Pulmonary artery endothelial cell (primary cell): ENCODE measurements around the gene TNFRSF19. TPM values are rescaled to one million over a fixed set of nuclear protein-coding genes. Genes with fewer than 3 reads are reported as not detected.
A peak's percentile ranks its signal among the peaks of the same experiment; 100 is the strongest.
"Not testable (repeated sequence)": the region's sequence is repeated elsewhere in the genome, so short reads cannot be mapped to it uniquely, and the experiment has no call there.

Experiments
- DNase-seq: peaks from one replicate; pipeline ENCODE4 v3.0.0-alpha.2; 2011; ENCODE audit warnings: low read depth, low spot score
- total RNA-seq: library from RNA; depleted of rRNA; stranded (reverse); fragments of >200 nt; gene quantifications from 2 replicates; pipeline ENCODE4 v1.2.3, GENCODE V29; 2014

Gene TNFRSF19
- total RNA-seq, 1 donor from 2014 or later, result 0.53 TPM

DNA sequence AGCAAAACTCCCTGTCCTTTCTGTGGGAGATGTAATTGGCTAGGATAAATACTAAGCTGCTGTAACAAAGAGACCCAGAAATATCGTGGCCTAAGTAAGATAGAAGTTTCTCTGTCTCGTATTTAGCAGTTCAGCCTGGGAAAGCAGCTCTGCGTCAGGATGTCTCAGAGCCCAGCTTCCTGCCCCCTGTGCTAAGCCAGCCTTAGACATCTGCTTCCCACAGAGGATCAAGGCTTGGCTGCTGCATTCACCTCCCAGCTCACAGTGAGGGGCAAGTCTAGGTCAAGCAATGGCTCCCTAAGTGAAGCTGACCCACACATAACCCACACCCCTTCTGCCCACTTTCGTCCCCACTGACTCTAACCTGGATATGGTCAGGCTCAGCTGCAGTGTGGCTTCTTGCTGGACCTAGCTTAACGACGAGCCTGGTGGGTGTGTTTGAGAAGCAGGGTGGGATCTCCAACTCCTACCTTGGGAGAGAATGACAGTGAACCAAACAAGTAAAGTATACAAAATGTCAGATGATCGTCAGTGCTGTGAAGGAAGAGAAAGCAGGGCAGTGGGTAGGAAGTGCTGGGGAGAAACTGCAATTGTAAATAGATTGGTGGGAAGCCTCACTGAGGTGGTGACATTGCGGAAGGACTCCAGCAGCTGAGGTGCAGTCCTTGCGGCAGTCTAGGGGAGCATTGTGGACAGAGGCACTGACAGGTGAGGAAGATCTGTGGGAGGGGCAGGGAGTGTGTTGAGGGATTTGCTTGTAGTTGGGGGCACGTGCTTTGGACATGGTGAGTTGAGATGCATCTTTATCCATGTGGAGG, 82.9 kb downstream of the TNFRSF19 start:
- no peak for DNase-seq

DNA sequence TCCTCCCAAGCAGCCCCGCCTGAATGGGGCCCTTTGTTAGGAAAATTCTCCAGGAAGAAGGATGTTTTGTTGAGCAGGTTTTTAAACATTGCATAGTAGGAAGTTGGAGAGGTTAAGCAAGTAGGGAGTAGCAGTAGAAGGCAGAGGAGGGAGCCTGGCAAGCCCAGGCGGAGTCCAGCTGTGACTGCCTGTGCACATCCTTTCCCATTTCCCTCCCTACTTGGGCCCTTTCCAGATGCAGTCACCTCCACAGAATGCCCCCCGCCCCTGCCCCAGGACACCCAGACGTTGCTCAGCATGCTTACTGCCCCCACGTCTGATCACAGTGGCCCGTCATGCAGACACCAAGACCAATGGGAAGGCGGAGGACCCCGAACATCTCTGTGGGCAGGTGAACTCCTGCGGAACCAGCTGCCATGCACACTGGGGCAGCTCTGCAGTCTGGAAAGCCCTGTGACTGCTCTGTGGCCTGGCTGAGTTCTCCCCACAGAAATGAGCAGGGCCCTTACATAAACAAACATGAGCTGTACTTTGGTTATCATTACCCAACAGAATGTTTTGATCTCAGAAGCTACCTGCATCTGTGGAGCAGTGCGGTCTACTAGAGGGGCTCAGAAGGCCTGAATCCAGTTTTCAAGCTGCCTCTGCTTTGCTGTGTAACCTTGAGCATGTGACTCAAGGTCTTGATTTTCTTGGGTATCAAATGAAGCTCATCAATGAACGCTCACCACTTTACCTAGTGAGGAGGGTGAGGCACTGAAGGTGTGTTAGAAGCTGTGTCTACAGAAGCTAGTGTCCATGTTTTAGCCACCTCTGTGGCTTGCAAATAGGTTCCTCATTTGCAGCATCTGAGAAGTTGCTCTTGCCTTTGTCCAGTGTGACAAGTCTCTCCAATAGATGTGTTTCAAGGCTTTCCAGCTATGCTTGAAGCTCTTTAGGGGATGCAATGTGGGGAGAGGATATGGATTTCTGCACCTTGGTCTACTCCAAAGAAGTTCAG, 84.2 kb downstream of the TNFRSF19 start:
- no peak for DNase-seq

DNA sequence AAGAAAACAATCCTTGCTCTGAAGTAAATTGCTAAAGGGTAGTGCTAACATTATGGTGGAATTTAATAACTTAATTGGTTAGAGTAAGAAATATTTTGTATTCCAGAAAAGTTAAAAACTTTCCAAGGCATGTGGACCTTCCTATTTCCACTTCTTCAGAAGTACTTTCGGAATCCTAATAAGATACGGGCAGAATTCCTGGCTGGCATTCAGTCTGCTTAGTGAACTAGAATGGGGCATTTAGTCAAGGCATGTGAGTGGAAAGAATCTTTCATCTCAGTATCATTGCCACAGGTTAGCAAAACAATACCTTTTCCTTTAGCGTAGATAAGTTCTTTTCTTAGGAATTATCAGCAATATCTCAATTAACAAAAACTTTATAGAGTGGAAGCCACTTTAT, 85.1 kb downstream of the TNFRSF19 start:
- no peak for DNase-seq

DNA sequence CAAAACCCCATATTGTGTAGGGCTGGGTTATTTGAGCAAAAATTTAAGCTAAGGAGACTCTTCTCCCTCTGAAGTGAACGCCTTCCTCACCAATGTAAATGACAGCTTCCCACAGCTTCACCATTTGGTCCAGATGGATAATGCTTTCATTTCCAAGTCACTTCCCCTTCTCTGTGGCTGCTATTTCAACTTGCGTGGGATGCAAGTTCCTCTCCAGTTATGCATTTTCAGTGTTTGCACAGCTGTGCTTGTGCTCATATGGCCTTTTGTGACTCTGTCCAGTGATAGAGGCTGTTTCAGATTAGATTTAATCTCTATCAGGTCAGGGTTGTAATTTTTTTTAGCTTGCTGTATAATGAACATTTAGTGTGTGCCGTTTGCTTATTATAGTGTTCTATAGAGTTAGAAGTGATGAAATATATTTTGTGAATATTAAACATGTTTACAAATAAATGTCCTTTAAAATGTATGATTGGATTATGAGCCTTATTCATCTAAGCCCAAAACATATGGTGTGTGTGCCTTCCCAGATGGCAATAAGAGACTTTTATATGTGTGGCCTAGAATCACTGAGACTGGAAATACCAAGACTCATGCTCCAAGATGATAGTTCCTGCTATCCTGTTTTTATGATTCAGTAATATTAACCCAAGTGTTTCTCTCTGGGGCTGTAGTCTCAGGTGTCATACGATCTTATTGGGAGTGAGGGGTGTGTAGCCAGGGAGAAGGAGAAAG, 86.6 kb downstream of the TNFRSF19 start:
- peak; percentile 24 for DNase-seq

DNA sequence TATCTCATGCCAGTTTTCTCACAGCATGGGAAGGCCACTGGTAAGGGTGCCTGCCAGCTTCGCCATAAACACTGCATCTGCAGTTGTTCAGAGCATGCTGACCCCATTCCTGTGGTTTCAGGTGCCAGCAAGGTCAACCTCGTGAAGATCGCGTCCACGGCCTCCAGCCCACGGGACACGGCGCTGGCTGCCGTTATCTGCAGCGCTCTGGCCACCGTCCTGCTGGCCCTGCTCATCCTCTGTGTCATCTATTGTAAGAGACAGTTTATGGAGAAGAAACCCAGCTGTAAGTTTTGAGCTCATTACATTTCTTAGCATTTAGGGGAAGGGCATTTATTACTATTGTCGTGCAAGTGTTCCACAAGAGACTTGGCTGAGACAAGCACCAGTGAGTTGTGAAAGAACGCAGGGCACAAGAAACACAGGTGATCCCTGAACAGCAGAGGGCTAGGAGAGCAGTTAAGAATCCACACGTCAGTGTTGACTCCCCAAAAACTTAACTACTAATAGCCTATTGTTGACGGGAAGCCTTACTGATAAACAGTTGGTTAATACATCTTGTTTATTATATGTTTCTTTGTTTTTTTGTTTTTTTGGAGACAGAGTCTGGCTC, 88.8 kb downstream of the TNFRSF19 start:
- DNase-seq, result no peak

DNA sequence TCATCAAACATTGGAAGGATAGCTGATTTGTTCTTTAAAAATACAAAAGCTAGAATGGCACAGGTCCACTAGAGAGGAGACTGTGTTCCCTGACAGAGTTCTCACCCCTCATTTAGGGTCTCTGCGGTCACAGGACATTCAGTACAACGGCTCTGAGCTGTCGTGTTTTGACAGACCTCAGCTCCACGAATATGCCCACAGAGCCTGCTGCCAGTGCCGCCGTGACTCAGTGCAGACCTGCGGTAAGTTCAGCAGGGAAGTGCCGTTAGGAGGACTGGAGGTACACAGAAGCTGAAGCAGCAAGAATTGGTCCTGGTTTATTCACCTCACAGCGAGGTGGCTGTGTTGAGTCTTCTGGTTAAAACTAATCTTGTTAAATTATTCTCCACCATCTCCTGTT, 90.0 kb downstream of the TNFRSF19 start:
- DNase-seq, result no peak

DNA sequence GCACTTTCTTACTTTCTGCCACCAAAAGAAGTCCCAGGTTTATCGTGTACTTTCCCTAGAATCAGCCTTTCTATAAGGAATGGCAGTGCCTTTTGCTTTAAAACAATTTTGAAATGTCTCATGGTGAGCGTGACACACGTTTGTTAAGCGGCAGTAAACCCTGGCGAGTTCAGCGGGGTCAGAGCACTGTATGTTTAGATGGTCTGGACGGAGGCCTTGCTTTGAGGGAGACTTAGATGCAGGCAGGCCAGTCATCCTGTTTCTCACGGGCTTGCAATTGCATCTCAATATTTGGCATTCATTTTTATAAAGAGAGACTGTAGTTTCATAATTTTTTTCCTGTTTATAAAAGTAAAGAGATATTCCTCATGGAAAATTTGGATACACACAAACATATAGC, 96.4 kb downstream of the TNFRSF19 start:
- DNase-seq, result no peak

DNA sequence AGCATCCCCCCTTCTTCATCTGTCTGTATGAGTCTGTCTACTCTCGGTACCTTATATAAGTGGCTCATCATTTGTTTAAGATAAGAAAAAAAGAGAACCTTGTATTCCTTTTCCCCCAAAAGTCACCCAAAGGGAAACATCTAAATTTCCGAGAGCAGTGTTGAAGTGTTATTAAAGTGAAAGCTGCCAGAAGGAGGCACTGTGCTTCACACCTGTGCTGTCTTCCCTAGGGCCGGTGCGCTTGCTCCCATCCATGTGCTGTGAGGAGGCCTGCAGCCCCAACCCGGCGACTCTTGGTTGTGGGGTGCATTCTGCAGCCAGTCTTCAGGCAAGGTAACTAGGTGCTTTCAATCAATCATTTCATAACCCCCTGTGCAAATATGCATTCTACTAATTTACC, 97.5 kb downstream of the TNFRSF19 start:
- no peak for DNase-seq

DNA sequence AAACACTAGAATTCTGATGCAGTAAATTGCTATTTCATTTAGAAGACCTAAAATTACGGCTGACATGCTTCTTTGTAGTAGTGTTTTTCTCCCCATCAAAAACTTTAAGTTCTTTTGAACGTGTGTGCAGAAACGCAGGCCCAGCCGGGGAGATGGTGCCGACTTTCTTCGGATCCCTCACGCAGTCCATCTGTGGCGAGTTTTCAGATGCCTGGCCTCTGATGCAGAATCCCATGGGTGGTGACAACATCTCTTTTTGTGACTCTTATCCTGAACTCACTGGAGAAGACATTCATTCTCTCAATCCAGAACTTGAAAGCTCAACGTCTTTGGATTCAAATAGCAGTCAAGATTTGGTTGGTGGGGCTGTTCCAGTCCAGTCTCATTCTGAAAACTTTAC, 98.3 kb downstream of the TNFRSF19 start:
- no peak for DNase-seq

DNA sequence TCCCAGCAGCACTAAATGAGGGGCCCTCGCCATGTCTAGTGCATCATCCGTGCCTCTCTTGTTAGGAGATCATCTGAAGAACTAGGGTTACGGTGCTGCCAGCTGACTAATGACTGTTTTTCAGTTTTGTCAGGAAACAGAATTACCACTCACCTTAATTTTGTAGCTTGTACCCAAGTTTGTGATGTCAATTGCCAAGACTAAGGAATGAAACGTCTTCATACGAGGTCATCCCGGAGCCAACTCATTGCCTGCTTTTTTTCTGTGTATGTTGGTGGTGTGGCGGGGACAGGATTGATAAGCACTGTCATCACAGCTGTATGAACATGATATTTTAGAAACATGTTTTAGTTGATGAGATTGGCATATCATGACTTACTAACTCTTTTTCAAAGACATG, 100.6 kb downstream of the TNFRSF19 start:
- DNase-seq, result no peak

DNA sequence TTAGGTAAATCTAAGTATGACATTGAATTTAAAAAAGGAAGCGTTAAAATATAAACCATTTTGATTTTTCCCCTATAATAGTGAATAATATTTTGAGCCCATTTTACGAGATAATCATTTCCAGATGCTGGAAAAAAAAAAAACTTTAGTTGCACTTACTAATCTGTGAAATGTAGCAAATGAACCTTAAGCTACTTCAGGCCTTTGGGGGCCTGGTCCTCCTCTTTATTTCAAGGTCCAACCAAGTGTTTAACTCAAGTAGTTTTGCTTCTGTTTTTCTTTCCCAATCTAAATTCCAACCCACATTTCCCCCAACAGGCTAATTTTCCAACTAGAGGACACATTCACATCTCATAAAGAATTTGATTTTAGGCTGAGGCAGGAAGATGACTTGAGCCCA, 101.2 kb downstream of the TNFRSF19 start:
- DNase-seq, result no peak

DNA sequence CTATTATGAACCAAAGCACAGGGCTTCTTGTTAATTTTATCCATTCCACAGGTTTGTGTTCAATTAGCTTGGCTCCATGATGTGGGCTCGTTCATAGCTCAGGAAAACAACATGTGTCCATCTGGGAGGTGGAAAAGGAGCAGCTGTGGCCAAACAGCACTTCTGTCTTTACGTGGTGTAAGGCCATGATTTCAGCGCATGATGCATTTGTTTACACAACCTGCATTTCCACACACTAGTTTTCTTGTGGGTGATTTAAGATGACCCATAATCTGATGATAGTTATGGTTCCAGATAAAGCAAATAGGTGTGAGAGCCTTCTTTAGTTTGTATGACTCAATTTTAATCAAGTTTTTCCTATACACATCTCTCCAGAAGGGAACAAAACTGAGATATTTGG, 101.7 kb downstream of the TNFRSF19 start:
- DNase-seq, result no peak

DNA sequence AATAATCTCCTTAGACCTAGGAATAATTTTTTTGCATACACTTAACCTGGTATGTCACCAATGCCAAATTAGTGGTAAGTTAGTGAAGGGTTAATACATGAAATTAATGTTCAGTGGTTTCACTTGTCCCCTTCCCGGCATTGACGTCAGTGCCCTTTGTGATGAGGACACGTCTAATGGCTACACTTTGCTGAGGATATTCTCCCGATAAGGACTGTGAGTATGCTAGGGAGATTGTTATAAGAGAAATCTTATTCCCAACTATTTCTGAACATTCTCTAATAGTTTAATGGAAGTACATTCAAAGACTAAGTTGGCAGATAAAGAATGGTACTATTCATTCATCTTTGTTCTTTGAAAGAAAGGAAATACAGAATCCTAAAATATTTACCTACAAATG, 102.4 kb downstream of the TNFRSF19 start:
- DNase-seq, result no peak

DNA sequence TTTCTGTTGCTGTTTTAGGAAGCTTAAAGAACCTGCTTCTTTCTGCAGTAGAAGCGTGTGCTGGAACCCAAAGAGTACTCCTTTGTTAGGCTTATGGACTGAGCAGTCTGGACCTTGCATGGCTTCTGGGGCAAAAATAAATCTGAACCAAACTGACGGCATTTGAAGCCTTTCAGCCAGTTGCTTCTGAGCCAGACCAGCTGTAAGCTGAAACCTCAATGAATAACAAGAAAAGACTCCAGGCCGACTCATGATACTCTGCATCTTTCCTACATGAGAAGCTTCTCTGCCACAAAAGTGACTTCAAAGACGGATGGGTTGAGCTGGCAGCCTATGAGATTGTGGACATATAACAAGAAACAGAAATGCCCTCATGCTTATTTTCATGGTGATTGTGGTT, 103.1 kb downstream of the TNFRSF19 start:
- DNase-seq, result no peak

DNA sequence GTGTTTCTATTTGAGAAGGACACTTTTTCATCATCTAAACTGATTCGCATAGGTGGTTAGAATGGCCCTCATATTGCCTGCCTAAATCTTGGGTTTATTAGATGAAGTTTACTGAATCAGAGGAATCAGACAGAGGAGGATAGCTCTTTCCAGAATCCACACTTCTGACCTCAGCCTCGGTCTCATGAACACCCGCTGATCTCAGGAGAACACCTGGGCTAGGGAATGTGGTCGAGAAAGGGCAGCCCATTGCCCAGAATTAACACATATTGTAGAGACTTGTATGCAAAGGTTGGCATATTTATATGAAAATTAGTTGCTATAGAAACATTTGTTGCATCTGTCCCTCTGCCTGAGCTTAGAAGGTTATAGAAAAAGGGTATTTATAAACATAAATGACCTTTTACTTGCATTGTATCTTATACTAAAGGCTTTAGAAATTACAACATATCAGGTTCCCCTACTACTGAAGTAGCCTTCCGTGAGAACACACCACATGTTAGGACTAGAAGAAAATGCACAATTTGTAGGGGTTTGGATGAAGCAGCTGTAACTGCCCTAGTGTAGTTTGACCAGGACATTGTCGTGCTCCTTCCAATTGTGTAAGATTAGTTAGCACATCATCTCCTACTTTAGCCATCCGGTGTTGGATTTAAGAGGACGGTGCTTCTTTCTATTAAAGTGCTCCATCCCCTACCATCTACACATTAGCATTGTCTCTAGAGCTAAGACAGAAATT, 103.8 kb downstream of the TNFRSF19 start:
- no peak for DNase-seq

DNA sequence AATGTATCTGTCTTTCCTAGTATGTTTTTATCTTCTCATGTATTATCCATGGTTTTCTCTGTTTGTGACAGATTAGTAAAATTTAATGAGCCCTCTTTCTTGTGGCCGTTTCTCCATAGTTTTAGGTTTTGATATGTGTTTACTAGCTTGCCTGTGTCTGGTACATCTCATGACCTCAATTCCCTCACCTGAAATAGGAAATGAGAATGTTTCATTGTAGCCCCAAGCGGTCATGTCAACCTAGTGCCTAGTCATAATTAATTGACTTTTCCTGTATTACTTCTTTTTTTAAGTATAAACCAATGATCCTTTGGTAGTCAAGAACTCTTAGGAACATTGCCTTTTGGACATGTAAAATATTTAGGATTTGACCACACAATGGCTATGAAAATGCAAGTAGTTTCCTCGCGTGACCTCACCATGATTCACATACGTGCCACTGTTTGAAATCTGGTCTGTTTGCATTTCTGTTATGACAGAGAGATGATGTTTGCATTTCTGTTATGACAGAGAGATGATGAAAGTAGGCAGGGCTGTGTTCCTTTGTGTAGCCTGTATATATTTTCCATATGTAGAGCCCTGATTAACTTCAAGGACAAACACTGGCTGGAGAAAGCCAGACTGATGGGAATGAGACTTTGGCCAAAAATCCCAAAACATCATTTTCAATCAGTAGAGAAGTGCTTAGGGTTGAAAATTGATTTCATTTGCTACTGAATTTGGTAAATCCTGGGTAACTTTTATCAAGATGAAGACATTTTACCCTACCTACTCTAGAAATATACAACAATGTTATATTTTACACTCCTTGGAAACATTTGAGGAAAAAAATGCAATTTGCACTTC, 104.8 kb downstream of the TNFRSF19 start:
- DNase-seq, result no peak

DNA sequence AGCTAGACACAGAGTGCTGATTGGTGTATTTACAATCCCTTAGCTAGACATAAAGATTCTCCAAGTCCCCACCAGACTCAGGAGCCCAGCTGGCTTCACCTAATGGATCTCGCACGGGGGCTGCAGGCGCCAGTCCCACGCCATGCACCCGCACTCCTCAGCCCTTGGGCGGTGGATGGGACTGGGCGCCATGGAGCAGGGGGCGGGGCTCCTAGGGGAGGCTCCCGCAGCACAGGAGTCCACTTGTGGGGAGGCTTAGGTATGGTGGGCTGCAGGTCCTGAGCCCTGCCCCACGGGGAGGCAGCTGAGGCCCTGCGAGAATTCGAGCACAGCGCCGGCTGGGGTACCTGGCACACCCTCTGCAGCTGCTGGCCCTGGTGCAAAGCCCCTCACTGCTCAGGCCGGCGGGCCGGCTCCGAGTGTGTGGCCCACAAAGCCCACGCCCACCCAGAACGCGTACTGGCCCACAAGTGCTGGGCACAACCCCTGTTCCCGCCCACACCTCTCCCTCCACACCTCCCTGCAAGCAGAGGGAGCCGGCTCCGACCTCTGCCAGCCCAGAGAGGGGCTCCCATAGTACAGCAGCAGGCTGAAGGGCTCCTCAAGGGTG, 107.6 kb downstream of the TNFRSF19 start:
- DNase-seq, result not testable (repeated sequence)

DNA sequence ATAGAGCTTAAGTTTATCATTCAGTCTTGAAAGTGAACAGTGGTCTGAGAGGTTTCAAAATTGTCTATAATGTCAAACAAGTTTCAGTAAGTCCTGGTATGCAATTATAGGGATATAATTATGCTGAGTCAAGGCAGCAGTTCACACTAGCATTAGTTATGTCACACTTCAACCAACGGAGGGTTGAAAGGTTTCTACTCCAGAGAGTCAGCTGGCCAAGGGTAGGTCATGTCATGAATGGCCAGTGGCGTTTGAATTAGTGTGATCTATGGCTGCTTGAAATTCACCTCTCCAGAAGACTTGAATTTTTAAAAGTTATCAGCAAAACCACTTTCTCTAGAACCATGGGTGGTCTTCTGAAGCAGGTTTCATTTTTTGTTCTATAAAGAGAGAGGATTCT, 108.6 kb downstream of the TNFRSF19 start:
- DNase-seq, result no peak

DNA sequence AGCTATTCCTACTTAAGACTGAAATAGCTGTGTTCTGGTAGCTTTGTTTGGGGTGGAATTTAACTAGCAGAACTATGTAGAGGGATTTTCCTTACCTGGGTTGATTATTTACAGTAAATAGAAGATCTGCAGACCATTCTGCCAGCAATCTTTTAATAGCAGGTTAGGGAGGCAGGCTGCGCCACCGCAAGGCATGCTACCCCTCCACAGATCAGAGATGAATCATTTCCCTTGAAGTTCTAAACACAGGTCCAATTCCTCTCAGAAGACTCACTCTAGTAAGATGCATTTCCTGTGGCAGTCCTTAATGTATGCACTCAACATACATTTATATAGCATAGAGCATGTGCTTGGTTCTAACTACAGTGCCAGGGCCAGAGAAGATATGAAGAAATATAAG, 109.0 kb downstream of the TNFRSF19 start:
- DNase-seq, result no peak
